Putamen (tissue), 1 donor: ENCODE data around the gene ALPG.
"Not testable (repeated sequence)": the region's sequence is repeated elsewhere in the genome, so short reads cannot be mapped to it uniquely, and the experiment has no call there.

Experiments used
- DNase-seq: peaks from one replicate; pipeline ENCODE4 v3.0.0-alpha.2; 2016; ENCODE audit warnings: low spot score

ALPG gene

DNA sequence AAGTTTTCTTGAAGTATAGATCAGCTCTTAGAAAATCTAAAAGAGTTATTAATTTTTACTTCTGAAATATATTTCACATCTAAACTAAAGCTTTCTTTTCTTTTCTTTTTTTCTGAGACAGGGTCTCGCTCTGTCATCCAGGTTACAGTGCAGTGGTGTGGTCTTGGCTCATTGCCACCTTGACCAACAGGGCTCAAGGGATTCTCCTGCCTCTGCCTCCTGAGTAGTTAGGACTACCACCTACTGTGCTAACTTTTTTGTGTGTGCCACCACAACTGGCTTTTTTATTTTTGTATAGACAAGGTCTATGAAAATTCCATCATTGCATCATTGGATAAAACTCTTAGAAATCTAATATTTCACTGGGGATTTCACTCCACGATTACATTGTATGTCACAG, 10.0 kb upstream of the ALPG start:
- no peak for DNase-seq

DNA sequence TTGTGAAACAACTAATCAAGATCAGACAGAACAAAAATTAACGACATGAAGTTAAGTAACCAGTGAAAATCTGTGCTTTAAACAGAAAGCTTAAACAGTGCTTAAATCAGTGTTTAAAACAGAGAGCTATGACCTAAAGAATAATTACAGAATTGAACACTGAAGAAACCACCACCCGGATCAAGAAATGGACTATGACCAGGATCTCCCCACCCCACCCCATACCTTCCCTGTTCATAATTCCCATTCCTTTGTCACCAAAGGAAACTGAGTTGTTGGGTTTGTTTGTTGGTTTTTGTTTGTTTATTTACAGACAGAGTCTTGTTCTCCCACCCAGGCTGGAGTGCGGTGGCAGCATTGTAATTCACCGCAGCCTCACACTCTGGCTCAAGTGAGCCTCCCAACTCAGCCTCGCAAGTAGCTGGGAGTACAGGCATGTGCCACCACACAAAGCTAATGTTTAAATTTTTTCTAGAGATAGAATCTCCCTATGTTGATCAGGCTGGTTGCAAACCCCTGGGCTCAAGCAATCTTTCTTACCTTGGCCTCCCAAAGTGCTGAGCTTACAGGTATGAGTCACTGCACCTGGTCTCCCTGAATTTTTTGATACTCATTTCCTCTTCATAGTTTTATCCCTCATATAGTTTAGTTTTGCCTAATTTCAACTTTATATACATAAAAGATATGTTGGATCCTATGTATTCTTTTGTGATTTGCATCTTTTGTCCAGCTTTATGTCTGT, 8.2 kb upstream of the ALPG start:
- no peak for DNase-seq

DNA sequence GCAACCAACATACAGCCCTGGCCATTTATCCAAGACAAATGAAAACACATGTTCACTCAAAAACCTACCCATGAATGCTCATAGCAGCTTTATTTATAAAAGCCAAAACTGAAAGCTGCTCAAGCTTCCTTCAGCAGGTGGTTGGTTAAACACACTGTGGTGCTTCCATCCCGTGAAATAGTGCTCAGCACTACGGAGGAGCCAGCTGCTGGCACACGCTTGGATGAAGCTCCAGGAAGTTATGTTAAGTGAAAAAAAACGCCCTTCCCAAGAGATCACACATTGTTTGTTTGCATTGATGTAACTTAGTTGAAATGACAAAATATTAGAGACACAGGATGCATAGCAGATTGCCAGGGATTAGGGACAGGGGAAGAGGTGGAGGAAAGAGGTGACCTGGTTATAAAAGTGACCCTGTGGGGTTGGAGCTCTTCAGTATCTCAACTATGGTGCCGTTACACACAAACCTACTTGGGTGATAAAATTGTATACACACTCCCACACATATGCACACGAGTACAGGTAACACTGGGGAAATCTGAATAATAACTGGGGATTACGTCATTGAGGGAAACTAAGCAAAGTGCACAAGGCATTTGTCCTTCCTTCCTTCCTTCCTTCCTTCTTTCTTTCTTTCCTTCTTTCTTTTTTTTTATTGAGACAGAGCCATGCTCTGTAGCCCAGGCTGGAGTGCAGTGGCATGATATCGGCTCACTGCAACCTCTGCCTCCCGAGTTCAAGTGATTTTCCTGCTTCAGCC, 6.2 kb upstream of the ALPG start:
- DNase-seq, result no peak

DNA sequence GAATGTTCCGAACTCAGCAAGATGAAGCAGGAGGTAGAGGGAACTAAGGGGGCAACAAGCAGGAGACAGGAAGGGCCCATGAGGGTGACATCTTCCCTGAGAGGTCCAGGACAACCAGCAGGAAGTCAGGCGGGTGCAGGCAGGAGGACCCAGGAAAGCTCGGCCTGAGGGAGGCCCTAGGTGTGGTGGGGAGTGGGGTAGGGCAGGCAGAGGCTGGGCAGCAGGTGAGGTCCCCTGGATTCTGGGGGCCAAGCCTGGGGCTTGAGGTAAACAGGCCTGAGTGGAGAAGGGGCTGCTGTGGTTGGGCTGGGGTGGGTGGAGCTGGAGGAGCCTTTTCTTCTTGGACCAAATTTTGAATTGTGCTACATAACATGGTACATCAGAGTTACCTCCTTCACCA, 4.1 kb upstream of the ALPG start:
- no peak for DNase-seq

DNA sequence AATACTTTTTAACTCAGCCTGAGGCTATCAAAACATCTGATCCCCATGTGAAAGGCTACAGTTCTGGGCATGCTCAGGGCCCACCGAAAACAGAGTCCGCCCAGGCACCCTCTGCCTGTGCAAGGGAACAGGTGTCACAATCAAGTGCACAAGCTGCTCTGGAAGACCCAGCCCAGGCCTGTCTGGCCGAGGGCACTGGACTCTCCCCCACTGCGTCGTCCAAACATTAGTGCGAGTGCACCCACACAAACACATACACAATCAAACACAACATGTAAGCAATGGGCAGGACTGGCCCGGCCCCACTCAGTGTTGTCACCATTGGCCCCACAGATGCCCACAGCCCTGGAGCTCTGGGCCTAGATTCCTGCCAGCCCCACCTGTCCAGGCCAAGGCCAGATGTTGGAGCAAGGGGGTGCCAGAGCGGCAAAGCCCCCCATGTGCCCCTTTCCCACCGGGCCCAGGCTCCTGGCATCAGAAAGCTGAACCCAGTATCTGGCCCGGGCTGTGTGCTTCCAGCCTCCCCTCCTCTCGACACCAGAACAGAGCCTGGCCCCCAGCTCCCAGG, 617 bp upstream of the ALPG start:
- no peak for DNase-seq

DNA sequence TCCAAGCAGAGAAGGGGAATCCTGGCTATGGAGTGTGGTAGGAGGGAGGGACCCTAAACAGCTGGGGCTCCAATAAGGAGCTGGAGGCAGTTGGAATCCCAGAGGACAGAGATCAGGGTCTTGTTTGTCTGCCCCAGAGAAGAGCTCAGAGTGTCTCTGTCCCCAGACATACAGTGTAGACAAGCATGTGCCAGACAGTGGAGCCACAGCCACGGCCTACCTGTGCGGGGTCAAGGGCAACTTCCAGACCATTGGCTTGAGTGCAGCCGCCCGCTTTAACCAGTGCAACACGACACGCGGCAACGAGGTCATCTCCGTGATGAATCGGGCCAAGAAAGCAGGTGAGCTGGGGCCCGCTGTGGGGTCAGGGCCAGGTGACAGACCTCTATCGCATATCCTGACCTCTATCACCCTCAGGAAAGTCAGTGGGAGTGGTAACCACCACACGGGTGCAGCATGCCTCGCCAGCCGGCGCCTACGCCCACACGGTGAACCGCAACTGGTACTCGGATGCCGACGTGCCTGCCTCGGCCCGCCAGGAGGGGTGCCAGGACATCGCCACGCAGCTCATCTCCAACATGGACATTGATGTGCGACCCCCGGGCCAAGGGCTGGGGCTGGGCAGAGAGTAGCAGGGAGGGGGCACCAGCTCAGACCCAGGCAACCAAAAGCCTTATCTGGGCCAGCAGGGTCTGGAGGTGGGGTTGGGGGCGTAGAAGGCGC, 945 bp downstream of the ALPG start:
- not testable (repeated sequence) for DNase-seq

DNA sequence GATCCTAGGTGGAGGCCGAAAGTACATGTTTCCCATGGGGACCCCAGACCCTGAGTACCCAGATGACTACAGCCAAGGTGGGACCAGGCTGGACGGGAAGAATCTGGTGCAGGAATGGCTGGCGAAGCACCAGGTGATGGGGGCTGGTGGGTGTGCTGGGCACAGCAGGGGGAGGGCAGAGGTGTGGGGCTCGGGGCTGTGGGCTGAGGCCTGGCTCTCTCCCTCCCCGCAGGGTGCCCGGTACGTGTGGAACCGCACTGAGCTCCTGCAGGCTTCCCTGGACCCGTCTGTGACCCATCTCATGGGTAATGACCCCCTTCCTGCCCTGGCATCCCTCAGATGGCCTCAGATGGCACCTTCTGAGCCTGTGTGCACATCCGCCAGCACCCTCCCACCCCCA, 1.6 kb downstream of the ALPG start:
- DNase-seq, result not testable (repeated sequence)

DNA sequence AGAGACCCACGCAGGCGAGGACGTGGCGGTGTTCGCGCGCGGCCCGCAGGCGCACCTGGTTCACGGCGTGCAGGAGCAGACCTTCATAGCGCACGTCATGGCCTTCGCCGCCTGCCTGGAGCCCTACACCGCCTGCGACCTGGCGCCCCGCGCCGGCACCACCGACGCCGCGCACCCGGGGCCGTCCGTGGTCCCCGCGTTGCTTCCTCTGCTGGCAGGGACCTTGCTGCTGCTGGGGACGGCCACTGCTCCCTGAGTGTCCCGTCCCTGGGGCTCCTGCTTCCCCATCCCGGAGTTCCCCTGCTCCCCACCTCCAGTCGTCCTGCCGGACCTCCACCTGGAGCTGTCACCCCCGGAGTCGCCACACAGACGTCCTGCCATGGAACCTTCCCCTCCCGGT, 3.0 kb downstream of the ALPG start:
- DNase-seq, result not testable (repeated sequence)

DNA sequence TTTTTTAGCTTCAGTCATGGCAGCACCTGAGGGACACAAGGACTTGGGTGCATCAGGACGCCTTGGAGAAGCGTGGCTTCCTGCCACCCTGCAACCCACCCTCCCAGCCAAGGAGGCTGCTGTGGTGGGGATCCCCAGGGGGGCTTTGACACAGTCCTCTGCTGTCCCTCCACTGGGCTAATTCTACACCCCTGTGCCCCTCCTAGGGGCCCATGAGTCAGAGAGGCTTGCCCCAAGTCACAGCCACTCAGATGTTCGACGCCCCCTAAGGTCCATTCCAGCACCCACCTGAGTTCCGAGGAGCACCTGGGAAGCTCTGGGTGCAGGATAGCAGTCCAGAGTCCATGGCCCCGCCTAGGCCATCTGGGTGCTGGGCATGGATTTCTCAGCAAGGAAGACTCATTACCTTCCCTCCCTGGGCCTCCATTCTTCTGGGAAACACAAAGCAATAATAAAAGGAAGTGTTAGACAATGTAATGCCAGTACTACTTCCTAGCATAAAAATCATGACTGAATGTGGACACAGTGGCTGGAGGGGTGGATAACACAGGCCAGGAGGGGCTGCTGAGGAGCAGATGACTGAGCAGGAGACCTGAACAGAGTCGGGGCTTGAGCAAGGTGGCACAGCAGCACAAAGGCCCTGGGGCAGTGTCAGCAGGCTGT, 3.7 kb downstream of the ALPG start:
- DNase-seq, result no peak

DNA sequence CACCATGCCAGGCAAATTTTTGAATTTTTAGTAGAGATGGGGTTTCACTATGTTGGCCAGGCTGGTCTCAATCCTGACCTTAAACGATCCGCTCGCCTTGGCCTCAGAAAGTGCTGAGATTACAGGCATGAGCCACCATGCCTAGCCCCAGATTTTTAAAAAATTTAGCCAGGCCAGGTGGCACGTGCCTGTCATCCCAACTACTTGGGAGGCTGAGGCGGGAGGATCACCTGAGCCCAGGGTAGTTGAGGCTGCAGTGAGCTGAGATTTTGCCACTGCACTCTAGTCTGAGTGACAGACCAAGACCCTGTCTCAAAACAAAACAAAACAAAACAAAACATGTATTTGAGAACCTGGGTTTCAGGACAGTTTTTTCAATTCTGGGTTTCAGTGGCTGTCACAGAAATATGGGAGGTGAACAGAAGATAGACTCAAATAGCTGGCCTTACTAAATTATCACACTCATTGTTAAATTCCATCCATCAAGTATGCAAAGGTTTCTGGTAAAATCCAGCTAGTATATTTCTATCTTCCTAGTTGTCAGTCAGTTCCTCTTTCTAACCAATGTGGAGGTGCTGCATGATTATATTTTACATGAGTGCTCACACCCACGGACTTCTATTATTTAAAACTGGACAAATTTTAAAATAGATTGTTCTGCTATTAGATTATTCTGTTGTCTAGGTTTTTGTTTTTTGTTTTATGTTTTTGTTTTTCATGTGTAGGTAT, 5.4 kb downstream of the ALPG start:
- no peak for DNase-seq

DNA sequence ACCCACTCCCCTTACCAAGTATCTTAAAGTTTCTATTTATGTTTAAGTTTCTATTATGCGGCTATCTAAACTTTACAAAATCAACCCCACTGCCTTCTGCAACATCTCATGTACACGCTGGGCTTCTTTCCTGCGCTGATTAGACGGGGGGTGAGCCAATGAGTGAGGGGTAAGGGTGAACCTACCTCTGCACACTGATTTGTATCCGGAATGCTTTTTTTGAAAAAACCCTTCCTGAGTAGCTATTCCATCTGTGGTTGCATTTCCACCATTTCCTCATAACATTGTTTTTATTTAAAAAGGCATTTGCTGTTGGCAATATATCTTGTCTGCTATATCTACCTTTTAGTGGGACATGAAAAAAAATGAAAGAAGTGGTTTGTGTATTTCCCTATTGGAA, 6.3 kb downstream of the ALPG start:
- no peak for DNase-seq

DNA sequence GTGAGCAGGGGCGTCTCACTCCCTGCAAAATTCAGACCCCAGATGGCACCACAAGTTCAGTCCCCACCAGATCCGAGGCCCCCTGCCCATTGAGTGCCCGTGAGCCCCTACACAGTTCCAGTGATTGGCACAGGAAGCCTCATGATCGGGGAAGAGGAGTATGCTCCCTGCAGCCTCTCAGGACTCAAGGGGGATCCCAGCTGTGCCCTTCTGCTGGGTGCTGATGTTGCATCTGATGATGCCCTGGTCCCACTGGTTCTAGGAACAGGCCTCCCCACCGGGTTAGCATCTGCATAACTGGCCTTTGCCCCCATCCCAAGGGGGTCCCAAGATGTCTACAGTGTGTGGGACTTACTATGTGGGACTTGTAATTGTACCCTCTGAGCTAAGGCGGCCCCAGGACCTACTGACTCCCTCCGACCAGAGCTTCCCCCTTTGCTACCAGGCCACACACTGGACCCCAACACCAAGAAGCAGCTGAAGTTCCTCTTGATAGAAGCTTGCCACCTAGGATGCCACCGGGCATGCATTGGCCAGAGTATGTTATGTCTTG, 8.6 kb downstream of the ALPG start:
- DNase-seq, result no peak

DNA sequence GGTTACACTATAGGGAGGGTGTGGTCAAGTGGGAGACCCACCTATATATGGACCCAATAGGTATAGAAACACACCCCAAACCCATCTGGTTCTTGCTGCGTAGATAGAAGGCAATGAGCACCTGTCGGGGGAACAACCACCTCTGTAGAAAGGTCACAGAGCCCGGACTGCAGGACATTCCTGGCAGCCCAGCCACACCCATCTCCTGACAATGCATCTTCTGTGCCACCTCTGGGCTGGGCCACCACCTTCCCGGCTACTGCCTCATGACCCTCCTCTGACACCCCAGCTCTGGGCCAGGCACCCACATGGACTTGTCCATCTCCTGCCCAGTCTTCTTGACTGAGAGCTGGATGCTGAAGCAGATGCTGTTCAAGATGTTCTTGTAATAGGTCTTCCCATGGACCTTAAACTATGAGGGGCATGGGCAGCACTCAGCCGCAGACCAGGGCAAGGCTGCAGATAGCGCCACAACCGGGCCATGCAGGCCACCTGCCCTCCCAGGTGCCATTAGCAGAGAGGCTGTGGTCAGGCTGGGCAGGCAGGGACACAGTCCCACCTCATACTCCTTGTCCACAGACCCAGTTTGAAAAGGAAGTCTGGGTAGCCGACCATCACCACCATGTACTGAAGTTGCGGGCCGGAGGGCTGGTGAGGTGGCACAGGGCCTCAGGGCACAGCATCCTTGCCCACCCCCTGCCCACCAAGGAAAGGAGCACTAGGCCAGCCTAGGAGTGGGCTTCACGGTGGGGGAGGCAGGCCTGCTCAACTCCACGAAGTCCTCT, 9.3 kb downstream of the ALPG start:
- no peak for DNase-seq

DNA sequence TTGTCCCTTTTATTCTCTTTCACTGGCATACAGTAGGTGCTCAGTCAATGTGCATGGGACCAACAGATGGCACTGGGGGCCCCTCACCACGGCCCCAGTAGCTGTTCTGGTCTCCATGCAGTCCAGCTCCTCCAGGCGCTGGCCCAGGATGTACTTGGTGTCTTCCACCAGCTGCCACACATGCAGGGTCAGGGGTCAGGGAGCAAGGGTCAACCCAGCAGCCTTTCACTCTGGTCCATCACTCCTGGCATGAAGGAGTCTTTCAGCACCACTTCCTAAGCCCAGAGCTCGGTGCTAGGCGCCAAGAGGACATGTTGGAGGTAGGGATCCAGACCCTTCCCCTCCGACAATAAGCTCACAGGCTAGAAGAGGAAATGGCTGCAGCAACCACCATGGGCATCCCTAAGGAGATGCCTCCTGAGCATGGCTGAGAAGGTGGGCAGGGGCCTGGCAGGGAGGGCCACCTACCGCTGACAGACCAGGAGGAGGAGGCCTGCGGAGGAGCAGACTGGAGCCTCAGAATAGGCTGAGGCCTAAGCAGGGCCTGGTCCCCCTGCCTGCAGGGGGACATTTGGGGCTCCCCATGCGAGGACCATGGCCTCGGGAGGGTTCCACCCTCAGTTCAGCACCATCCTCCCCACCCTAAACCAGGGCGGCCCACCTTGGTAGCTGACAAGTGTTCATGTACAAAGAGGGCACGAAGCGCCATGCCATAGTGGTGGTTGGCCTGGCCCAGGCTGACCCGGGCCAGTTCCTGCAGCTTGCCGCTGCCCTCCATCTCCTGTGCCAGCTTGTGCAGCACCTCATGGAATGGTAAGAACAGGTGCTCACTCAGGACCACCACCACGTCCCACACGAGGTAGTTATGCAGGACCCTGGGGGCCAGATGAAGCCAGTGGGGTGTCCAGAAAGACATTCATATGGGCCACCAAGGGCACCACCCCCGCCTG, 10.2 kb downstream of the ALPG start:
- DNase-seq, result no peak

DNA sequence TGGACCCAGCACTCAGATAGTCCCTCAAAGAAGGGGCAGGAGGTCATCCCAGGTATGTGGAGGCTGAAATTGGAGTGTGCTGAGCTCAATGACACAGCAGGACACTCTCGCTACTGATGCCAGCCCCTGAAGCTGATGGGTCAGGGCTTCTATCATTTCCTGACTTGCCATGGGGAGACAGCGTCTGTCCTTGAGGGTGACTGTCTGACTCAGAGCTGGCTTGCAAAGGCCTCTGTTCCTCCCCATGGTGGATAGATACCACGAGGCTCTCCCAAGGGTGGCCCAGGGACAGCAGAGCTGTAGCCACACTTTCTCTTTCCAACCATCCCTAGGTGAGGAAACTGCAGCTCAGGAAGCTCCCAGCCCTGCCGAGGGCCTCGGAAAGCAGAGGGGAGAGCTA, 10.8 kb downstream of the ALPG start:
- DNase-seq, result no peak

DNA sequence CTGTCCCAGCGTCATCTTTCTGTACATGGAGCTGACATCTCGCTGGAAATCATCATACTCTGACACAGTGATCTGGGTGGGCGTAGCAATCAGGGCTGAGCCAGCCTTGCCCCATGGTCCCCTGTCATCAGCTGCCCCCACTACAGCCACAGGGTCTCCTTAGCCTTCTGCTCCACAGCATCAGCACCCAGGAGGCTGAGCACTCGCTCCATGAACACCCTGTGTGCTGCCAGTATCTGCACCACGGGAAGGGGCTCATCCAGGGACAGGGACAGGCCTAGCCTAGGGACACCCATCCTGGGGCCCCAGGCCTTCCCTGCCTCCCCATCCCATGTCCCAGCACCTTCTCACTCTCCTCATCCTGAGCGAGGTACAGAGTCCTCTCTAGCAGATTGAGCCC, 11.4 kb downstream of the ALPG start:
- DNase-seq, result no peak

DNA sequence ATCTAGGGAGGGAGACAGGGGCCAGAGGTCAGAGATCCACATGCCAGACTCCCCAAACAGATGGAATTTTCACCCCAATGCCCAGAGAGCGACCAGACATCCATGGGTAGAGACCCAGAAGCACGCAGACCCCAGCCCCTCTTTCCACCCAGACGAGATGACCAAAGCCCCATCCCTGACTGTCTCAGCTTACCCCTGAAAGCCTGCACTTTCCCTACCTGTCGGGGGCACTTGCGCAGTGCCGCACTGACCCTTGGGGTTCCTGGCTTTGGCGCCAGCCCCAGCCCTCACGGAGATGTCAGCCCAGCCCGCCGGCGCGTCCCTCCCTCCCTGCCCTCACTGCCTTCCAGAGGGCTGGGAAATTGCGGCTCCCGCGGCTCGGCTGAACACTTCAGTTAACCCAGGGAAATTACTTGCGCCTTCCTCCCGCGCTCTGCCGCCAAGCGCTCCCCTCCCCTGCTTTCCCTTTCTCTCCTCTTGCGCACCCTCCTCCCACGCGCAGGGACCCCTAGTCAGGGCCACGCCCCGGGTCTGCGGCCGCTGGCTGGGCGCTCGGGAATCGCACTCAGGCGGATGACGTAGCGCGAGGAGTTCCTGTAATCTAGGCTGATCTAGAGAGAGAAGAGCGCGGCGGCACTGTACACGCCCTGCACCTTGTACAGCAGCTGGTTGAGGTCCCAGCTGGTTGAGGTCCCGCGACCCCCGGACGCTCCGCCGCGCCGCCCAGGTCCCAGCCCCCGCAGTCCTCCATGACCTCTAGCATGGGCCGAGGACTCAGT, 12.0 kb downstream of the ALPG start:
- DNase-seq, result no peak
